ENCODE measurements around the gene GAB3.

Gene GAB3, protein sequence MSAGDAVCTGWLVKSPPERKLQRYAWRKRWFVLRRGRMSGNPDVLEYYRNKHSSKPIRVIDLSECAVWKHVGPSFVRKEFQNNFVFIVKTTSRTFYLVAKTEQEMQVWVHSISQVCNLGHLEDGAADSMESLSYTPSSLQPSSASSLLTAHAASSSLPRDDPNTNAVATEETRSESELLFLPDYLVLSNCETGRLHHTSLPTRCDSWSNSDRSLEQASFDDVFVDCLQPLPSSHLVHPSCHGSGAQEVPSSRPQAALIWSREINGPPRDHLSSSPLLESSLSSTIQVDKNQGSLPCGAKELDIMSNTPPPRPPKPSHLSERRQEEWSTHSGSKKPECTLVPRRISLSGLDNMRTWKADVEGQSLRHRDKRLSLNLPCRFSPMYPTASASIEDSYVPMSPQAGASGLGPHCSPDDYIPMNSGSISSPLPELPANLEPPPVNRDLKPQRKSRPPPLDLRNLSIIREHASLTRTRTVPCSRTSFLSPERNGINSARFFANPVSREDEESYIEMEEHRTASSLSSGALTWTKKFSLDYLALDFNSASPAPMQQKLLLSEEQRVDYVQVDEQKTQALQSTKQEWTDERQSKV

DNA sequence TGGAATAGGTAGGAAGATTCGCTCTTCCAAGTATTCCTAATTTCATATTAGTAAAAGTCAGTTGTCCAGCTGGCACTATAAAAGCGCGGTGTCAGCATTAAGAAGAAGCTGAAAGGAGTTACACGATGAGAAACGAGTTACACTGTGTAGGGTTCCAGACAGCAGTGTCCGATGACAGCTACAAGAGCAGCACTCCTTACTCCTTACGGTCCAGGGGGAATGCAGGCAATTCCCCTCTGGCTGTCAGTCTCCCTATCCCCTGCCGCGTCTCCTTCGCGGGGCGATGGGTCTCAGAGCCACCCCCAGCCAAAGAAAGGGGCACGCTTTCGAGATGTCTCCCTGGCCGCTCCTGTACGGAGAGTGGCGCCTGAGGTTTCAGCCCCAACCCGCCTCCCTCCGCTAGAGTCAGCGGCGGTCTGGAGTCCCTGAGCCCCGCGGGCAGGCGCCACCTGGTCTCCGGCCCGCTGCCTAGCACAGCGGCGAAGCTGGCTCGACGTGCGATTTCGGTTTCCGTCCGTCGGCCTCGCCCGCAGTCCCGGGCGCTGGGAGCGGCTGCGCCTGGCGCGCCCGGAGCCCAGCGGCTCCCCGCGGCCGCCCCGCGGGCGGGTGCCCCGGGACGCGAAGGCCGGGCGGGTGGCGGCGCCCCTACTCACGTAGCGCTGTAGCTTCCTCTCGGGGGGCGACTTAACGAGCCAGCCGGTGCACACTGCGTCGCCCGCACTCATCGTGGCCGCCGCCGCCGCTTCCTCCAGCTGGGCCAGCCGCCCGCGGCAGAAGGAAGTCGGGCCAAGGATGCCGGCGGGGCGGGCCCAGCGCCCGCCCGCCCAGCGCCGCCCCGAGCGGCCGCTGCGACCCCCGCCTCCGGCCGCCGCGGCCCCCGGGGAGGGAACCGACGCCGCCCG lies at the start of gene GAB3:
Gene GAB3 (minus strand): TSS at position 777 of the 902 bp plus-strand sequence. CDS start 52 bp downstream, at position 725.
- TF ChIP-seq, protein P1, sequence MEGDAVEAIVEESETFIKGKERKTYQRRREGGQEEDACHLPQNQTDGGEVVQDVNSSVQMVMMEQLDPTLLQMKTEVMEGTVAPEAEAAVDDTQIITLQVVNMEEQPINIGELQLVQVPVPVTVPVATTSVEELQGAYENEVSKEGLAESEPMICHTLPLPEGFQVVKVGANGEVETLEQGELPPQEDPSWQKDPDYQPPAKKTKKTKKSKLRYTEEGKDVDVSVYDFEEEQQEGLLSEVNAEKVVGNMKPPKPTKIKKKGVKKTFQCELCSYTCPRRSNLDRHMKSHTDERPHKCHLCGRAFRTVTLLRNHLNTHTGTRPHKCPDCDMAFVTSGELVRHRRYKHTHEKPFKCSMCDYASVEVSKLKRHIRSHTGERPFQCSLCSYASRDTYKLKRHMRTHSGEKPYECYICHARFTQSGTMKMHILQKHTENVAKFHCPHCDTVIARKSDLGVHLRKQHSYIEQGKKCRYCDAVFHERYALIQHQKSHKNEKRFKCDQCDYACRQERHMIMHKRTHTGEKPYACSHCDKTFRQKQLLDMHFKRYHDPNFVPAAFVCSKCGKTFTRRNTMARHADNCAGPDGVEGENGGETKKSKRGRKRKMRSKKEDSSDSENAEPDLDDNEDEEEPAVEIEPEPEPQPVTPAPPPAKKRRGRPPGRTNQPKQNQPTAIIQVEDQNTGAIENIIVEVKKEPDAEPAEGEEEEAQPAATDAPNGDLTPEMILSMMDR (IDR thresholded peaks at IDR 0.05), result no peak

DNA sequence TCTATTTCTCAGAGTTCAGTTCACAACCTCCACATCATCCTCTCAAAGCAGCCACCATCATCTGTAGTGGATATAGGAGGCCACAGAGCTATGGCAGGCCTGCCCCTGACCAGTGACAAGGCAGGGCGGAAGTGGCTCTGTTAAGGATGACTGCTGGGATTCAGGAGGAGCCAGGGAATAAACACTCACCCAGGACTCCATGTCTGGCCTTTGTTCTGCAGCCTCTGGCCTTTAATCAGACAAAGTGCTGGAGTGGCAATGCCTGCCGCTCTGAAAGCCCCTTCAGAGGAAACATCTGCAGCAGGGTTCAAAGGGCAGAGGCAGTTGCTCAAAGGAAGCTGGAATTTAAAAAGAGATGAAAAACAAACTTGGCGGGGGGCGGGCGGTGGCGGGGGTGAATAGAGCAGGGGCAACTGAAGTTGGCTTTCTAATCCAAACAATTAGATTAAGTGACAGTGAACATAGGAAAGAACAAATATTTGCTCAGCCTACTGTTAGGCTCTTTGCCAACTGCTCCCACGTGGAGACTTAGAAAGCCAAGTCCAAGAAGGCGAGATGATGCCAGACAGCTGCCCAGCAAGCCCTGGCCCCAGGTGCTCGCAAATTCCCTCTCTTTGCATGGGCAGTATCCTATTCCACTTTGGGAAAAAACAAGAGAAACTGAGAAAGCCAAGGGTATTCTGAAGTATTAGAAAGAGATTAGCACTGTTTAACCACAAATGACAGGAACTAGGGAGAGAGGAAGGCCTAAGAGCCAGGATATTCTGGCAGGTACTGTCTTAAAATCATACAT lies 48.9 kb upstream of the GAB3 start:
- TF ChIP-seq, protein P1 (IDR thresholded peaks at IDR 0.05), result no peak

DNA sequence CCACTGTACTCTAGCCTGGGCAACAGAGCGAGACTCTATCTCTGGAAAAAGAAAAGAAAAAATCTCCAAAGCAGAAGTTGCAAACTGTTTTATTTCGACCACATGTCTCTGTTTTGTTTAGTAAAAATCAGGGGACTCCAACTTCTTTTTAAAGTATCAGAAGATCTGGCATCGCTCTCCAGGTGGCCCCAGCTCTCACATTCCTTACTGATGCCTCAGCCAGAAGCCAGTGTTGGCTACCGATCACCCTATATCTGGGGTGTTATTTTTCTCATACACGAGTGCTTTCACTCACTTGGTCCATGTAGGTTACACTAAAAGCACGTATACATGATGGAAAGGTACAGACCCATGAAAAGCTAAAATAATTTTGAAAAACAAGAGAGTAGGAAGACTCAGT lies 46.1 kb upstream of the GAB3 start:
- TF ChIP-seq, protein P1 (IDR thresholded peaks at IDR 0.05), result no peak

DNA sequence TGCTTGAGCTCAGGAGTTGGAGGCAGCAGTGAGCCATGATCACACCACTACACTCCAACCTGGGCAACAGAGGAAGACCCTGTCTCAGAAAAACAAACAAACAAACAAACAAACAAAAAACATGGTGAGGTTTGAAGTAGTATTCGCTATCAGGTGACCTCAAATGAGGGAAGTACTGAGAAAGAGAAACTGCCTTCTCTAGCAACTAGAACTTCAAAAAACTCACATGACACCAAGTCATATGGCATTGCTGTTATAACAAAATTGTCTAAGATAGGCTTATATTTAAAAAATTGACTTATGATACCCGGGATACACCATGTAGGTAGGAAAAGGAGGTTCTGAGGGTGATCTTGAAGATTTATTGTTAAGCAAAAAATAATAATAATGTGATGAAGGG lies 44.1 kb upstream of the GAB3 start:
- TF ChIP-seq, protein P1 (IDR thresholded peaks at IDR 0.05), result no peak

DNA sequence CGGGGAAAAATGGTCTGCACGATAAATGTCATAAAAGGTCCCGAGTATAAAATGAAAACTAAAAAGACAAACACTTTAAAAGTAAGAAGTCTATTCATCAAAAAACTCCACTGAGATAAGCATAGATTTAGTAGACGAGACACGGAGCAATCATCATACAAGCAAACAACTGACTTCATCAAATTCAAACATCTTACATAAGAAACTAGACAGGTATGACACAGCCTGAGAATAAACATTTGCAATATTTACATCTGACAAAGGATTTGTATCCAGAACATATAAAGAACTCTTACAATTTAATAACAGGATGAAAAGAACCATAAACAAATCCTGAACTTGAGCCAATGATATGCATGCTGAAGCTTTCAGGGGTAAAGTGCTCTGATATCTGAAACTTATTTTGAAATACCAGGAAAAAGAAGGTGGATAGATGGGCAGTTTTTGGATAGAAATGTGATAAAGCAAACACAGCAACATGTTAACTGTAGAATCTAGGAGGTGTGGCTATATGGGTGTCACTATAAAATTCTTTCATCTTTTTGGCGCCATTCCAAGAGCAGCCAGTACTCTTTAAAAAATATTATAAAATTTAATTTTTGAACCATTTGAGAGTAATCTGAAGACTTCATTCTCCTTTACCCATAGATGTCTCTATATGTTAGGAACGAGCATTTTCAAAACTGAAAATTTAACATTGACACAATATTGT lies 42.4 kb upstream of the GAB3 start:
- TF ChIP-seq, protein P1 (IDR thresholded peaks at IDR 0.05), result no peak

DNA sequence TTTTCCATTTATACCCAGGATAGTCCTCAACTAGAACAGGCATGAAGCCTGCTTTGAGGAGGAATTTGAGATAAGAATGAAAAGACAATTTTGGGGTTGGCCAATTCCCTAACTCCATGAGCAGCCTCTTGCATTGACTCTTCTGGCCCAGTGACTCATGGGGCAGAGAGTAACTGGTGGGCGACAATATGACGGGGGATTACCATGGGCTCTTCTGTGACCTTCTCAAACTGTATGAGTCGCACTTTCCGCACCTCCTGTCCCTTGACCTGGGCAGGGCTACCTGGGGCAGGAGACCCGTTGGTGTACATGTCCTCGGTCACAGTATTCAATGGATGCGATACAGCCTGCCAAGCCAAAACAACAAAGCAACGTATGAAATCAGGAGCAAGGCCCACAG lies 41.1 kb upstream of the GAB3 start:
- TF ChIP-seq, protein P1 (IDR thresholded peaks at IDR 0.05), result no peak
